Sigmoid colon (tissue), 7 donors: ENCODE measurements around the gene TROAP. TPM values are rescaled to one million over a fixed set of nuclear protein-coding genes. Genes with fewer than 3 reads are reported as not detected.
"Not testable (repeated sequence)": the region's sequence is repeated elsewhere in the genome, so short reads cannot be mapped to it uniquely, and the experiment has no call there.

Experiments used
- DNase-seq: peaks from one replicate; pipeline ENCODE4 v3.0.0-alpha.2; 2019
- H3K27ac ChIP-seq, 4 donors: fragments of 200-600 bp; sonication (generic); one replicate each; pipeline ENCODE4 v1.5.1; 2016 to 2019; ENCODE audit warnings: mild to moderate bottlenecking in 1 of 4
- H3K27me3 ChIP-seq, 3 donors: fragments of 200-600 bp; sonication (generic); one replicate each; pipeline ENCODE4 v1.5.1; 2019; ENCODE audit warnings: mild to moderate bottlenecking in 1 of 3
- H3K36me3 ChIP-seq, 4 donors: fragments of 200-600 bp; sonication (generic); one replicate each; pipeline ENCODE4 v1.5.1; 2016 to 2019
- H3K4me1 ChIP-seq, 4 donors: fragments of 200-600 bp; sonication (generic); one replicate each; pipeline ENCODE4 v1.5.1; 2017 to 2019
- H3K4me3 ChIP-seq, 4 donors: fragments of 200-600 bp; sonication (generic); one replicate each; pipeline ENCODE4 v1.5.1; 2017 to 2019; ENCODE audit warnings: mild to moderate bottlenecking in 2 of 4, moderate library complexity in 1 of 4
- H3K9me3 ChIP-seq, 4 donors: fragments of 200-600 bp in 3 of 4; sonication (generic) in 3 of 4; one replicate each; pipeline versions ENCODE4 v1.5.1 to v1.6.1; 2013 to 2019
- CTCF ChIP-seq, 4 experiments: fragments of 450-650 bp in 3 of 4; fragments of 200-600 bp in 1 of 4; IDR thresholded peaks; one replicate each; pipeline ENCODE4 v1.5.1; 2016 to 2019; ENCODE audit warnings: antibody characterized with exemption in 4 of 4, mild to moderate bottlenecking in 3 of 4, moderate library complexity in 2 of 4
- EP300 ChIP-seq, 4 donors: sonication (generic); formaldehyde crosslinking; IDR thresholded peaks; one replicate each; pipeline ENCODE4 v1.6.1; 2017; ENCODE audit warnings: antibody characterized with exemption in 4 of 4
- POLR2A ChIP-seq, 2 donors: fragments of 450-650 bp; IDR thresholded peaks; one replicate each; pipeline ENCODE4 v1.6.1; 2016; ENCODE audit warnings: antibody characterized with exemption in 2 of 2, mild to moderate bottlenecking in 2 of 2, moderate library complexity in 2 of 2
- POLR2AphosphoS5 ChIP-seq, 4 donors: sonication (generic); formaldehyde crosslinking; IDR thresholded peaks; one replicate each; pipeline ENCODE4 v1.6.1; 2017; ENCODE audit warnings: antibody characterized with exemption in 4 of 4
- WGBS, 2 donors: extraction: QIAGEN DNeasy Blood & Tissue Kit; methylation state at CpG; one replicate each; pipeline ENCODE4 v1.1.7; 2013; 5-methylcytosine and 5-hydroxymethylcytosine counted together
- intact Hi-C: fragments of 100-400 bp; cut with DNase I; formaldehyde crosslinking; loops from one replicate; pipeline ENCODE4 v1.15.1; 2023
- polyA plus RNA-seq, 3 donors: library from polyadenylated mRNA; stranded (reverse); fragments of 200-250 nt; gene quantifications; one replicate each; pipeline ENCODE4 v1.2.3, GENCODE V29; 2013
- total RNA-seq, 4 donors: library from RNA; depleted of rRNA; stranded (reverse); fragments of >200 nt; gene quantifications; one replicate each; pipeline ENCODE4 v1.1.0, GENCODE V29; 2016
- donor health status: healthy with polysubstance abuse.
- donor health status: Bipolar disorder and iron deficiency.
- donor health status: healthy.

TROAP gene
- total and polyA plus RNA-seq, 7 donors = 0.36 to 25.7 (median 4.9) TPM; not detected in 3

DNA sequence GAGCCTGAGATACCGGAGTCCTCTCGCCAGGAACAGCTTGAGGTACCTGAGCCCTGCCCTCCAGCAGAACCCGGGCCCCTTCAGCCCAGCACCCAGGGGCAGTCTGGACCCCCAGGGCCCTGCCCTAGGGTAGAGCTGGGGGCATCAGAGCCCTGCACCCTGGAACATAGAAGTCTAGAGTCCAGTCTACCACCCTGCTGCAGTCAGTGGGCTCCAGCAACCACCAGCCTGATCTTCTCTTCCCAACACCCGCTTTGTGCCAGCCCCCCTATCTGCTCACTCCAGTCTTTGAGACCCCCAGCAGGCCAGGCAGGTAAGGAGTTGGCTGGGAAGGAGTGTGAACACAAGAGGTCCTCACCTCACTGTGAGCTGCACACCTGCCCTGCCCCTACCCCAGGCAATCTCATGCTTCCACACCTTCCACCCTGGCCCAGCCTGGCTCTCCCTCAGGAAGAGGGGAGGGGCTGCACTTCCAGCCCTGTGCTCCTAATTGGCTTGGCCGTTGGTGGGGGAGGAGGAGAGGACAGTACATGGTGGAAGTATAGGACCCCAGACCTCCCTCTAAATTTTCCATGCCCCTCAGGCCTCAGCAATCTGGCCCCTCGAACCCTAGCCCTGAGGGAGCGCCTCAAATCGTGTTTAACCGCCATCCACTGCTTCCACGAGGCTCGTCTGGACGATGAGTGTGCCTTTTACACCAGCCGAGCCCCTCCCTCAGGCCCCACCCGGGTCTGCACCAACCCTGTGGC is 7.8 kb downstream of the TROAP start:
- H3K4me3 ChIP-seq = no peak overlapping the region
- no peaks in the 10 kb centered on the region for H3K36me3 ChIP-seq
- H3K4me1 ChIP-seq = peaks cover 0 to 19% (median 11%) of the 10 kb centered on the region in 4 donors
- no peak overlapping the region for H3K27ac ChIP-seq
- peaks cover 18 to 57% (median 33%) of the 10 kb centered on the region in 3 donors for H3K27me3 ChIP-seq
- 60 to 79% methylated on average over 14 of the region's 14 CpGs for WGBS, 2 donors
- intact Hi-C loops = no loop called here
- no peaks in the 10 kb centered on the region for H3K9me3 ChIP-seq
- DNase-seq = peak; percentile 56
- TF ChIP-seq POLR2AphosphoS5 (IDR thresholded peaks at IDR 0.05) (no peak), POLR2A (IDR thresholded peaks at IDR 0.05) (no peak), CTCF (IDR thresholded peaks at IDR 0.05) (no peak), EP300 (IDR thresholded peaks at IDR 0.05) (no peak)

DNA sequence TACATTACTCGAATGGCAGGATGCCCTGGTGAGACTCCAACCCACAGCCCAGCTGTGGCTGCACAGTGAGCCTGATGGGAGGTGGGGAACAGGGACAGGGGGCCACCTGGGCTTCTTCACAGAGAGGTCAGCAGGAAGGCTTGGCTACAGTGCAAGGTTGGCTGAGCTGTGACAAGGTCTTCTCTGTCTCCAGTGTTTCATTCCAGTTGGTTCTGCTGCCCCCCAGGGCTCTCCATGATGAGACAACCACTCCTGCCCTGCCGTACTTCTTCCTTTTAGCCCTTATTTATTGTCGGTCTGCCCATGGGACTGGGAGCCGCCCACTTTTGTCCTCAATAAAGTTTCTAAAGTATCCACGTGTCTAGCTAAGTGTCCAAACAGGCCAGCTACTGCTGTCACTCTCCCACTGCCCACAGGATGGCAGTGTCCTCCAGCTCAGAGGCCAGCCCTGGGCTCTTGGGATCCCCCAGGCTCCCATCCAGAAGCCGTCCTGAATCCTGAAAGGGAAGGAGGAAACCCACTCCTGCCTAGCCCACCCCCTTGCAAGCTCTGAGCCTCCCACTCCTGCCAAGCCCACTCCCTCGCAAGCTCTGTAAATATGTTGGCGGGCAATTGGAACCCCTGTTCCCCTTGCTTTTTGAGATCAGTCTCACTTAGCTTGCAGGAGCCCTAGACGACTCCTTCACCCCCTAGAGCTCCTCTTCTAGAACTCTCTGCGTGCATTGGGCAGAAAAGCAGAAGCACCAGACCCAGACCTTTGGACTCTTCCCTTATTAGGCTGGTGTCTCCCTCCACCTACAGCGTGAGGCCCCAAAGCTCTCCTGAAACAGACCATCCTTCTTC is 8.5 kb downstream of the TROAP start:
- 29 to 58% methylated on average over 11 of the region's 11 CpGs for WGBS, 2 donors

GRCh38 chr12:49332441-49332861 is 9.4 kb downstream of the TROAP start:
- Histone ChIP-seq H3K36me3 (no peaks in the 10 kb centered on the region), H3K27me3 (peaks cover 29 to 73% (median 50%) of the 10 kb centered on the region in 3 donors), H3K4me1 (peaks cover 0 to 33% (median 22%) of the 10 kb centered on the region in 4 donors), H3K27ac (no peak overlapping the region), H3K9me3 (no peaks in the 10 kb centered on the region), H3K4me3 (no peak overlapping the region)
- peak; percentile 33 for DNase-seq
- no peak for TF ChIP-seq EP300 (IDR thresholded peaks at IDR 0.05)
- TF ChIP-seq POLR2A (IDR thresholded peaks at IDR 0.05) = no peak
- TF ChIP-seq CTCF (IDR thresholded peaks at IDR 0.05) = no peak
- TF ChIP-seq POLR2AphosphoS5 (IDR thresholded peaks at IDR 0.05) = no peak
- intact Hi-C loops = no loop called here
- WGBS, 2 donors = 81 to 84% methylated on average over 17 of the region's 17 CpGs

More for the DNA sequence above, 8.5 kb downstream of the TROAP start:
- H3K4me3 ChIP-seq = no peak overlapping the region
- H3K9me3 ChIP-seq = no peaks in the 10 kb centered on the region
- H3K4me1 ChIP-seq = peaks cover 0 to 26% (median 14%) of the 10 kb centered on the region in 4 donors
- peak; percentile 81 for DNase-seq
- intact Hi-C loops = no loop called here
- H3K27ac ChIP-seq = no peak overlapping the region
- H3K36me3 ChIP-seq = no peaks in the 10 kb centered on the region
- TF ChIP-seq POLR2A (IDR thresholded peaks at IDR 0.05) = no peak
- no peak for TF ChIP-seq EP300 (IDR thresholded peaks at IDR 0.05)
- peak; percentile 50 to 74 (median 69) for TF ChIP-seq CTCF (IDR thresholded peaks at IDR 0.05)
- no peak for TF ChIP-seq POLR2AphosphoS5 (IDR thresholded peaks at IDR 0.05)
- peaks cover 26 to 65% (median 41%) of the 10 kb centered on the region in 3 donors for H3K27me3 ChIP-seq

DNA sequence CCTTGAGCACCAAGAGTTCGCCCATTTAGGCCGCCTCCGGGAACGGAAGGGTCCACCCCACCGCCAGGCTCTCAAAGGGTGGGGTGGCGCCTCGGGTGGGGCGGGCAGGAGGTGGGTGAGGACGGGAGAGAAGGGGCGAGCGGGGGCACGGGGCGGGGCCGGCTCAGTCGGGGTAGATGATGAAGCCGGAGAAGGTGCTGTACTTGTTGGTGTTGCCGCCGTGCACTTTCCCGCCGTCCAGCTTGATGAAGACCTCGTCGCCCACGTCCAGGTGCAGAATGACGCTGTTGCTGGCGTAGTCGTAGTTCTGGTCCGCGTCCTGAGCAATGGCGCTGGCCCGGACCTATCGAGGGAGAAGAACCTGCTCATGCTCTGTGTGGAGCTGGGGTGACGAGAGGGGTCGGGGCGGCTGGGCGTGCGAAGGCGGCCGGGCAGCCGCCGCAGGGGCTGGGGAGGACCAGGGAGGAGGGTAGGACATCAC is 9.9 kb downstream of the TROAP start:
- H3K9me3 ChIP-seq = no peaks in the 10 kb centered on the region
- H3K36me3 ChIP-seq = no peaks in the 10 kb centered on the region
- TF ChIP-seq POLR2A (IDR thresholded peaks at IDR 0.05) = no peak
- H3K4me3 ChIP-seq = no peak overlapping the region
- 28 to 54% methylated on average over 40 of the region's 40 CpGs for WGBS, 2 donors
- no peak overlapping the region for H3K27ac ChIP-seq
- H3K4me1 ChIP-seq = peaks cover 0 to 33% (median 23%) of the 10 kb centered on the region in 4 donors
- peaks cover 31 to 78% (median 54%) of the 10 kb centered on the region in 3 donors for H3K27me3 ChIP-seq
- intact Hi-C loops = no loop called here
- DNase-seq = peak; percentile 57

DNA sequence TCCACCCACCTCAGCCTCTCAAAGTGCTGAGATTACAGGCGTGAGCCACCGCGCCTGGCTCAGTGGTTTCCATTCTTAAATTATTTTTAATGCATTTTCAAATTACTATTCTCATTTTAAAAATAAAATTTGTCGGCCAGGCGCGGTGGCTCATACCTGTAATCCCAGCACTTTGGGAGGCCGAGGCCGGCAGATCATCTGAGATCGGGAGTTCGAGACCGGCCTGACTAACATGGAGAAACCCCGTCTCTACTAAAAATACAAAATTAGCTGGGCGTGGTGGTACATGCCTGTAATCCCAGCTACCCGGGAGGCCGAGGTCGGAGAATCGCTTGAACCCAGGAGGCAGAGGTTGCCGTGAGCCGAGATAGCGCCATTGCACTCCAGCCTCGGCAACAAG is 10.7 kb downstream of the TROAP start:
- DNase-seq = peak; percentile 44
- H3K27ac ChIP-seq, H3K4me3 ChIP-seq, H3K9me3 ChIP-seq, H3K36me3 ChIP-seq, intact Hi-C loops: not testable (repeated sequence)
- H3K4me1 ChIP-seq = peaks cover 0 to 33% (median 23%) of the 10 kb centered on the region in 4 donors
- WGBS, 2 donors = 44 to 50% methylated on average over 21 of the region's 21 CpGs
- H3K27me3 ChIP-seq = peaks cover 37 to 86% (median 55%) of the 10 kb centered on the region in 3 donors
